Endodermal cell (in vitro differentiated cells): Measurements from ENCODE around the gene SETD4. TPM values are rescaled to one million over a fixed set of nuclear protein-coding genes. Genes with fewer than 3 reads are reported as not detected.

ENCODE experiments used
- DNase-seq: peaks from one replicate; pipeline ENCODE4 v3.0.0-alpha.2; 2017
- H3K27ac ChIP-seq: 2 replicates; pipeline ENCODE4 v1.5.1; 2013; ENCODE audit warnings: mild to moderate bottlenecking, low read depth, low read length, moderate library complexity
- H3K27me3 ChIP-seq: 2 replicates; pipeline ENCODE4 v1.6.1; 2013; ENCODE audit warnings: mild to moderate bottlenecking, low read length, moderate library complexity; ENCODE audit not compliant: insufficient read depth, control insufficient read depth, poor library complexity, severe bottlenecking
- H3K36me3 ChIP-seq: 2 replicates; pipeline ENCODE4 v1.7.0; 2013; ENCODE audit warnings: mild to moderate bottlenecking, low read length, moderate library complexity; ENCODE audit not compliant: control insufficient read depth, insufficient read depth
- H3K4me1 ChIP-seq: one replicate; pipeline ENCODE4 v1.7.0; 2013; ENCODE audit warnings: low read length; ENCODE audit not compliant: control insufficient read depth, insufficient read depth
- H3K4me3 ChIP-seq: 2 replicates; pipeline ENCODE4 v1.5.1; 2013; ENCODE audit warnings: mild to moderate bottlenecking, low read length, moderate library complexity
- H3K9ac ChIP-seq: 2 replicates; pipeline ENCODE4 v1.6.1; 2013; ENCODE audit warnings: mild to moderate bottlenecking, low read length, moderate library complexity; ENCODE audit not compliant: poor library complexity, severe bottlenecking; ENCODE audit errors: extremely low read depth
- H3K9me3 ChIP-seq: 2 replicates; pipeline ENCODE4 v1.6.1; 2013; ENCODE audit warnings: mild to moderate bottlenecking, low read length, moderate library complexity; ENCODE audit not compliant: control insufficient read depth
- H3K27ac Mint-ChIP-seq: 2 replicates; pipeline ENCODE4 v1.8.0; 2020; ENCODE audit warnings: mixed read lengths
- H3K27me3 Mint-ChIP-seq: 2 replicates; pipeline ENCODE4 v1.8.0; 2021; ENCODE audit warnings: mild to moderate bottlenecking, mixed read lengths; ENCODE audit not compliant: insufficient read depth
- H3K36me3 Mint-ChIP-seq: 2 replicates; pipeline ENCODE4 v1.8.0; 2020; ENCODE audit warnings: low read depth, mixed read lengths
- H3K4me1 Mint-ChIP-seq: 2 replicates; pipeline ENCODE4 v1.8.0; 2020; ENCODE audit warnings: mixed read lengths
- H3K4me3 Mint-ChIP-seq: 2 replicates; pipeline ENCODE4 v1.8.0; 2020; ENCODE audit warnings: mild to moderate bottlenecking, moderate library complexity, mixed read lengths
- H3K9me3 Mint-ChIP-seq: 2 replicates; pipeline ENCODE4 v1.8.0; 2020; ENCODE audit warnings: mild to moderate bottlenecking, mixed read lengths
- WGBS, 2 experiments: methylation state at CpG; one replicate each; pipeline versions ENCODE4 v1.1.5 to v1.1.7; 2013; ENCODE audit warnings: missing lambda C conversion rate in 2 of 2, mixed read lengths in 1 of 2; ENCODE audit not compliant: insufficient coverage in 1 of 2, insufficient read length in 1 of 2; 5-methylcytosine and 5-hydroxymethylcytosine counted together
- total RNA-seq, 2 donors: library from RNA; stranded (reverse); fragmentation: NEBNext Ultra II Directional in 1 of 2; extraction: Animal tissue kit (Norgen Biotek cat#: 25700) in 1 of 2; gene quantifications; 2 replicates in 1 of 2; 3 replicates in 1 of 2; pipeline ENCODE4 v1.2.1, GENCODE V29; 2021
- TF ChIP-seq, protein P1 (sequence below): fragments of 200-600 bp; sonication (generic); conservative IDR thresholded peaks from 2 replicates; pipeline ENCODE4 v1.5.0; 2021; ENCODE audit warnings: antibody characterized with exemption, mild to moderate bottlenecking

The SETD4 gene
- total RNA-seq, 2 donors from 2014 or later, result 27.8 to 31.9 TPM

- no peak for DNase-seq
- WGBS, 2 experiments, result 87 to 89% methylated on average over 15 to 16 of the region's 16 CpGs
- H3K4me3 Mint-ChIP-seq, result no peak overlapping the region
- H3K27ac ChIP-seq, result no peak overlapping the region
- TF ChIP-seq, protein P1, sequence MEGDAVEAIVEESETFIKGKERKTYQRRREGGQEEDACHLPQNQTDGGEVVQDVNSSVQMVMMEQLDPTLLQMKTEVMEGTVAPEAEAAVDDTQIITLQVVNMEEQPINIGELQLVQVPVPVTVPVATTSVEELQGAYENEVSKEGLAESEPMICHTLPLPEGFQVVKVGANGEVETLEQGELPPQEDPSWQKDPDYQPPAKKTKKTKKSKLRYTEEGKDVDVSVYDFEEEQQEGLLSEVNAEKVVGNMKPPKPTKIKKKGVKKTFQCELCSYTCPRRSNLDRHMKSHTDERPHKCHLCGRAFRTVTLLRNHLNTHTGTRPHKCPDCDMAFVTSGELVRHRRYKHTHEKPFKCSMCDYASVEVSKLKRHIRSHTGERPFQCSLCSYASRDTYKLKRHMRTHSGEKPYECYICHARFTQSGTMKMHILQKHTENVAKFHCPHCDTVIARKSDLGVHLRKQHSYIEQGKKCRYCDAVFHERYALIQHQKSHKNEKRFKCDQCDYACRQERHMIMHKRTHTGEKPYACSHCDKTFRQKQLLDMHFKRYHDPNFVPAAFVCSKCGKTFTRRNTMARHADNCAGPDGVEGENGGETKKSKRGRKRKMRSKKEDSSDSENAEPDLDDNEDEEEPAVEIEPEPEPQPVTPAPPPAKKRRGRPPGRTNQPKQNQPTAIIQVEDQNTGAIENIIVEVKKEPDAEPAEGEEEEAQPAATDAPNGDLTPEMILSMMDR, result no peak
- no peaks in the 10 kb centered on the region for H3K9me3 ChIP-seq
- no peaks in the 10 kb centered on the region for H3K4me1 ChIP-seq
- peaks cover 11% of the 10 kb centered on the region for H3K4me1 Mint-ChIP-seq
- H3K27me3 ChIP-seq, result no peaks in the 10 kb centered on the region
- no peaks in the 10 kb centered on the region for H3K9me3 Mint-ChIP-seq
- H3K36me3 ChIP-seq, result peaks cover 18% of the 10 kb centered on the region
- H3K27me3 Mint-ChIP-seq, result peaks cover 3% of the 10 kb centered on the region
- H3K4me3 ChIP-seq, result no peak overlapping the region
- H3K27ac Mint-ChIP-seq, result no peak overlapping the region
- H3K9ac ChIP-seq, result no peak overlapping the region
- H3K36me3 Mint-ChIP-seq, result peaks cover 16% of the 10 kb centered on the region
These were observed 29.6 kb downstream of the SETD4 start for GRCh38 chr21:36030581-36031189.

DNA sequence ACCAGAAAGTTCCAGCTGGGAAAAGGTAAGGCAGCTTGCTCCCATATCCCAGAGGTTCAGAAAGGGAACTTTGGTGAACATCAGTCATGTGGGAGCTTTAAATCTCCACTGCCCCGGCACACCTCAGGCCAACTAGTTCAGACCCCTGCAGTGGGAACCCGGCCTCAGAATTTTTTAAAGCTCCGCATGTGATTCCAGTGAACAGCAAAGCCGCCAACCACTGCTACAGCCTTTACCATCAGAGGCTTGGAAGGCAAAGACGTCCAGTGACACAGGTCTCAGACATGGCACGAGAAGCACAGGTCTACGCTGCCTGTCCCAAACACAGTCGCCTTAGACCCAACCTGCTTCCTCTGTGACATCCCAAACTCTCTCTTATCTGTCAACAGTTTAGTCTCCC lies 31.0 kb downstream of the SETD4 start:
- no peak overlapping the region for H3K4me3 Mint-ChIP-seq
- no peaks in the 10 kb centered on the region for H3K27me3 ChIP-seq
- H3K9me3 Mint-ChIP-seq, result no peaks in the 10 kb centered on the region

DNA sequence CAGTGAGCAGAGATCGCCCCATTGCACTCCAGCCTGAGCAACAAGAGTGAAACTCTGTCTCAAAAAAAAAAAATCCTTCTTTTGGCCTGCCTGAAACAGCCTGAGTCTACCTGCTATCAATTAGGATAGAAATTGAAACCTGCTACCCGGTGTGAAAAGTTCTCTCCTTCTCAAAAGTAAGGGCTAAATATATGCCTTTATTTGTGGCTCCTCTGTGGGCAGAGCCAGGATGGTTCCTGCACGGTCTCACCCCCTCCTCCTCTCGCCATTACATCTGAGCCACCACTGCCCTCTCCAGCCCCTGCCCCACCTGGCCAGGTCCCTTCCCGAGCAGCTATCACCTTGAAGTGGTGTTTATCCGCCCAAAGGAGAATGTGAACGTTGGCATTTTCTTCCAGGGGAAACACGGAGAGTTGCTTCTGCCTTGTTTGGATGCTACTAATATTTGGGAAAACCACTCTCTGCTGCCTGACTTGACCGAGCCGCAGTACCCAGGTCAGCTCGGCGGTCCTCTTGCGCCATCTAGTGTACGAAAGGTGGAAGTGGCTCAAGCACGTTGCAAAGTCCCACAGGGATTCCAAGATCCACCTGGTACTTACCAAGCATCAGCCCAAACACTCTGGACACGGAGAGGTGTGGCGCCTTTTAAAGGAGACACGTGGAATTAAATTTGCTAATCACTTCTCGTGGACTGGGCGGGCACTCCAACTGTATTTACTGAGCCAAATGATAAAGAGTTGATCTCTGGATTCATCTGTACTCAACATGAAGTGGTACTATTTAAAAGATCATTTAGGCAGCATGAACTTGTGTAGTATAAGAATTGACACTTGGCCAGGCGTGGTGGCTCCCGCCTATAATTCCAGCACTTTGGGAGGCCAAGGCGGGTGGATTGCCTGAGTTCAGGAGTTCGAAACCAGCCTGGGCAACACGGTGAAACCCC lies 31.9 kb downstream of the SETD4 start:
- H3K27ac Mint-ChIP-seq, result no peak overlapping the region
- 20 to 30% methylated on average over 21 to 25 of the region's 25 CpGs for WGBS, 2 experiments

More for the DNA sequence above, 31.0 kb downstream of the SETD4 start:
- DNase-seq, result no peak
- no peak overlapping the region for H3K9ac ChIP-seq
- 91 to 93% methylated on average over 8 of the region's 8 CpGs for WGBS, 2 experiments
- Mint-ChIP-seq H3K4me1 (peaks cover 3% of the 10 kb centered on the region), H3K27me3 (peaks cover 3% of the 10 kb centered on the region), H3K36me3 (peaks cover 3% of the 10 kb centered on the region), H3K27ac (no peak overlapping the region)
- H3K27ac ChIP-seq, result no peak overlapping the region
- H3K4me1 ChIP-seq, result no peaks in the 10 kb centered on the region
- no peak overlapping the region for H3K4me3 ChIP-seq
- H3K36me3 ChIP-seq, result peaks cover 4% of the 10 kb centered on the region
- TF ChIP-seq, protein P1, result no peak
- H3K9me3 ChIP-seq, result no peaks in the 10 kb centered on the region

More for the DNA sequence above, 31.9 kb downstream of the SETD4 start:
- Histone ChIP-seq H3K9me3 (no peaks in the 10 kb centered on the region), H3K36me3 (no peaks in the 10 kb centered on the region), H3K4me3 (no peak overlapping the region), H3K4me1 (no peaks in the 10 kb centered on the region), H3K27ac (no peak overlapping the region), H3K27me3 (no peaks in the 10 kb centered on the region), H3K9ac (no peak overlapping the region)
- H3K4me1 Mint-ChIP-seq, result peaks cover 3% of the 10 kb centered on the region
- TF ChIP-seq, protein P1, result peak; percentile 92
- no peak overlapping the region for H3K4me3 Mint-ChIP-seq
- peaks cover under 1% of the 10 kb centered on the region for H3K36me3 Mint-ChIP-seq
- peaks cover 3% of the 10 kb centered on the region for H3K27me3 Mint-ChIP-seq
- H3K9me3 Mint-ChIP-seq, result no peaks in the 10 kb centered on the region
- DNase-seq, result peak; percentile 93
